Ishikawa (cell line): Measurements from ENCODE around the gene KCNK3.

Source experiments
- CEBPB ChIP-seq: IDR thresholded peaks from 2 replicates; pipeline ENCODE4 v1.6.1; 2012
- CREB1 ChIP-seq: IDR thresholded peaks from 2 replicates; pipeline ENCODE4 v1.6.1; 2012; ENCODE audit warnings: low read depth
- EP300 ChIP-seq: IDR thresholded peaks from 2 replicates; pipeline ENCODE4 v1.6.1; 2012; ENCODE audit warnings: borderline replicate concordance
- NFIC ChIP-seq: IDR thresholded peaks from 2 replicates; pipeline ENCODE4 v1.6.1; 2012
- RAD21 ChIP-seq: IDR thresholded peaks from 2 replicates; pipeline ENCODE4 v1.6.1; 2012; ENCODE audit warnings: low read depth
- TAF1 ChIP-seq: IDR thresholded peaks from 2 replicates; pipeline ENCODE4 v1.6.1; 2012; ENCODE audit warnings: low read depth, mild to moderate bottlenecking
- TCF12 ChIP-seq: IDR thresholded peaks from 2 replicates; pipeline ENCODE4 v1.6.1; 2012; ENCODE audit warnings: low read depth
- YY1 ChIP-seq: IDR thresholded peaks from 2 replicates; pipeline ENCODE4 v1.6.1; 2012; ENCODE audit warnings: low read depth
- ZBTB7A ChIP-seq: IDR thresholded peaks from 2 replicates; pipeline ENCODE4 v1.6.1; 2012; ENCODE audit warnings: low read depth
- TF ChIP-seq, protein P1 (sequence below): IDR thresholded peaks from 2 replicates; pipeline ENCODE4 v1.6.1; 2012; ENCODE audit warnings: low read depth, mild to moderate bottlenecking

DNA sequence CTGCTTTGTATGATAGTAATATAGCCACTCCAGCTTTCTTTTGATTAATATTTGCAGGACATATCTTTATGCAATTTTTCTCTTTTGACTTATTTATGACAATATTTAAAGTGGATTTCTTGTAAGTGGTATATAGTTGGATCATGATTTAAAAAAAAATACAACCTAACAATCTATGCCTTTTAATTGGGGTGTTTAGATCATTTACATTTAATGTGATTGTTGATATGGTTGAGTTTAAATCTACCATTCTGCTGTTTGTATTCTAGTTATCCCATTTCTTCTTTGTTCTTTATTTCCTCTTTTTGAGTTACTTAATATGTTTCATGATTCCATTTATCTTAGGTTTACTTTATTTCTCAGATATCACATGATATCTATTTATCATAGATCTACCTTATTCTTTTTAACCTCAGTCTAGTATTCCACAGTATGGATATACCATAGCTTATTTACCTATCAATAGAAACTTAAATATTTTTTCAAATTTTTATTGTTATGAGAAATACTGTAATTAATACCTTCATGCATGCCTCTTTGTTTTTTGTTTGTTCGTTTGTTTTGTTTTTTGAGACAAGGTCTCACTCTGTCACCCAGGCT lies 32.1 kb upstream of the KCNK3 start:
- TF ChIP-seq CEBPB (no peak), NFIC (no peak), RAD21 (no peak), EP300 (no peak), YY1 (no peak), CREB1 (no peak), ZBTB7A (no peak), TAF1 (no peak), TCF12 (no peak)
- TF ChIP-seq, protein P1, sequence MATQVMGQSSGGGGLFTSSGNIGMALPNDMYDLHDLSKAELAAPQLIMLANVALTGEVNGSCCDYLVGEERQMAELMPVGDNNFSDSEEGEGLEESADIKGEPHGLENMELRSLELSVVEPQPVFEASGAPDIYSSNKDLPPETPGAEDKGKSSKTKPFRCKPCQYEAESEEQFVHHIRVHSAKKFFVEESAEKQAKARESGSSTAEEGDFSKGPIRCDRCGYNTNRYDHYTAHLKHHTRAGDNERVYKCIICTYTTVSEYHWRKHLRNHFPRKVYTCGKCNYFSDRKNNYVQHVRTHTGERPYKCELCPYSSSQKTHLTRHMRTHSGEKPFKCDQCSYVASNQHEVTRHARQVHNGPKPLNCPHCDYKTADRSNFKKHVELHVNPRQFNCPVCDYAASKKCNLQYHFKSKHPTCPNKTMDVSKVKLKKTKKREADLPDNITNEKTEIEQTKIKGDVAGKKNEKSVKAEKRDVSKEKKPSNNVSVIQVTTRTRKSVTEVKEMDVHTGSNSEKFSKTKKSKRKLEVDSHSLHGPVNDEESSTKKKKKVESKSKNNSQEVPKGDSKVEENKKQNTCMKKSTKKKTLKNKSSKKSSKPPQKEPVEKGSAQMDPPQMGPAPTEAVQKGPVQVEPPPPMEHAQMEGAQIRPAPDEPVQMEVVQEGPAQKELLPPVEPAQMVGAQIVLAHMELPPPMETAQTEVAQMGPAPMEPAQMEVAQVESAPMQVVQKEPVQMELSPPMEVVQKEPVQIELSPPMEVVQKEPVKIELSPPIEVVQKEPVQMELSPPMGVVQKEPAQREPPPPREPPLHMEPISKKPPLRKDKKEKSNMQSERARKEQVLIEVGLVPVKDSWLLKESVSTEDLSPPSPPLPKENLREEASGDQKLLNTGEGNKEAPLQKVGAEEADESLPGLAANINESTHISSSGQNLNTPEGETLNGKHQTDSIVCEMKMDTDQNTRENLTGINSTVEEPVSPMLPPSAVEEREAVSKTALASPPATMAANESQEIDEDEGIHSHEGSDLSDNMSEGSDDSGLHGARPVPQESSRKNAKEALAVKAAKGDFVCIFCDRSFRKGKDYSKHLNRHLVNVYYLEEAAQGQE = no peak
